ENCODE results near the gene RFK.
"Not testable (repeated sequence)": the region's sequence is repeated elsewhere in the genome, so short reads cannot be mapped to it uniquely, and the experiment has no call there.

The RFK gene

GRCh38 chr9:76366275-76366674, 28.0 kb downstream of the RFK start:
- no peak for TF ChIP-seq CTCF (IDR thresholded peaks at IDR 0.05; ENCODE audit: insufficient read depth, low read length, poor library complexity, severe bottlenecking)
- Histone ChIP-seq H3K27me3 (replicated peaks; ENCODE audit: control insufficient read depth, insufficient read depth, low read length) (no peaks in the 10 kb centered on the region), H3K36me3 (ENCODE audit: control insufficient read depth, insufficient read depth, low read length) (no peaks in the 10 kb centered on the region), H3K4me3 (replicated peaks; ENCODE audit: low read depth, low read length) (no peak overlapping the region)
- DNase-seq (ENCODE audit: extremely low read depth, insufficient read length) = no peak

GRCh38 chr9:76365028-76365427, 29.2 kb downstream of the RFK start:
- DNase-seq (ENCODE audit: extremely low read depth, insufficient read length) = no peak
- Histone ChIP-seq H3K36me3 (ENCODE audit: control insufficient read depth, insufficient read depth, low read length) (no peaks in the 10 kb centered on the region), H3K4me3 (replicated peaks; ENCODE audit: low read depth, low read length) (no peak overlapping the region), H3K27me3 (replicated peaks; ENCODE audit: control insufficient read depth, insufficient read depth, low read length) (no peaks in the 10 kb centered on the region)
- TF ChIP-seq CTCF (IDR thresholded peaks at IDR 0.05; ENCODE audit: insufficient read depth, low read length, poor library complexity, severe bottlenecking) = no peak

GRCh38 chr9:76363032-76363395, 31.2 kb downstream of the RFK start:
- peaks cover 1% of the 10 kb centered on the region; the same call in 1 of the 2 replicates for H3K27me3 ChIP-seq (replicated peaks; ENCODE audit: control insufficient read depth, insufficient read depth, low read length)
- H3K4me3 ChIP-seq (replicated peaks; ENCODE audit: low read depth, low read length) = no peak overlapping the region

GRCh38 chr9:76362332-76363031, 31.7 kb downstream of the RFK start:
- H3K36me3 ChIP-seq (ENCODE audit: control insufficient read depth, insufficient read depth, low read length); DNase-seq (ENCODE audit: extremely low read depth, insufficient read length); H3K27me3 ChIP-seq (replicated peaks; ENCODE audit: control insufficient read depth, insufficient read depth, low read length); H3K4me3 ChIP-seq (replicated peaks; ENCODE audit: low read depth, low read length): not testable (repeated sequence)

More at GRCh38 chr9:76363032-76363395, 31.2 kb downstream of the RFK start:
- DNase-seq (ENCODE audit: extremely low read depth, insufficient read length) = no peak
- TF ChIP-seq CTCF (IDR thresholded peaks at IDR 0.05; ENCODE audit: insufficient read depth, low read length, poor library complexity, severe bottlenecking) = no peak
- H3K36me3 ChIP-seq (ENCODE audit: control insufficient read depth, insufficient read depth, low read length) = no peaks in the 10 kb centered on the region

- peaks cover 1% of the 10 kb centered on the region; the same call in 1 of the 2 replicates for H3K27me3 ChIP-seq (replicated peaks; ENCODE audit: control insufficient read depth, insufficient read depth, low read length)
- TF ChIP-seq CTCF (IDR thresholded peaks at IDR 0.05; ENCODE audit: insufficient read depth, low read length, poor library complexity, severe bottlenecking) = no peak
- H3K36me3 ChIP-seq (ENCODE audit: control insufficient read depth, insufficient read depth, low read length) = no peaks in the 10 kb centered on the region
- H3K4me3 ChIP-seq (replicated peaks; ENCODE audit: low read depth, low read length) = no peak overlapping the region
- DNase-seq (ENCODE audit: extremely low read depth, insufficient read length) = no peak
Measured at GRCh38 chr9:76359766-76360165, 34.5 kb downstream of the RFK start.

GRCh38 chr9:76359365-76359764, 34.9 kb downstream of the RFK start:
- Histone ChIP-seq H3K27me3 (replicated peaks; ENCODE audit: control insufficient read depth, insufficient read depth, low read length) (peaks cover 1% of the 10 kb centered on the region; the same call in 1 of the 2 replicates), H3K4me3 (replicated peaks; ENCODE audit: low read depth, low read length) (no peak overlapping the region), H3K36me3 (ENCODE audit: control insufficient read depth, insufficient read depth, low read length) (no peaks in the 10 kb centered on the region)
- no peak for TF ChIP-seq CTCF (IDR thresholded peaks at IDR 0.05; ENCODE audit: insufficient read depth, low read length, poor library complexity, severe bottlenecking)
- no peak for DNase-seq (ENCODE audit: extremely low read depth, insufficient read length)
